Pons (tissue), 1 donor: ENCODE results near the gene NELFB.
"Not testable (repeated sequence)": the region's sequence is repeated elsewhere in the genome, so short reads cannot be mapped to it uniquely, and the experiment has no call there.

Experiments
- DNase-seq: peaks from one replicate; pipeline ENCODE4 v3.0.0-alpha.2; 2016; ENCODE audit warnings: low spot score

NELFB gene

GRCh38 chr9:137247135-137247915, 7.8 kb upstream of the NELFB start:
- no peak for DNase-seq

- DNase-seq = no peak
These were observed 7.3 kb upstream of the NELFB start for GRCh38 chr9:137247916-137248175.

GRCh38 chr9:137250329-137251193, 4.6 kb upstream of the NELFB start:
- DNase-seq = no peak

- DNase-seq = no peak
These were observed 4.0 kb upstream of the NELFB start, which contains the start of gene STPG3 for GRCh38 chr9:137251194-137251461. STPG3 (plus strand) TSS chr9:137251286; CDS start chr9:137251287, 1 bp downstream.

GRCh38 chr9:137251490-137252268, 3.4 kb upstream of the NELFB start:
- no peak for DNase-seq

GRCh38 chr9:137252555-137253506, 2.3 kb upstream of the NELFB start:
- no peak for DNase-seq

GRCh38 chr9:137253717-137254623, 1.2 kb upstream of the NELFB start:
- no peak for DNase-seq

- no peak for DNase-seq
These were observed 454 bp downstream of the NELFB start for GRCh38 chr9:137255448-137256114.

GRCh38 chr9:137256362-137256761, 1.2 kb downstream of the NELFB start:
- no peak for DNase-seq

- no peak for DNase-seq
These were observed 1.7 kb downstream of the NELFB start for GRCh38 chr9:137256856-137257255.

- DNase-seq = not testable (repeated sequence)
These were observed 7.2 kb downstream of the NELFB start for GRCh38 chr9:137262173-137262908.

GRCh38 chr9:137262909-137263285, 7.8 kb downstream of the NELFB start:
- DNase-seq = no peak

- DNase-seq = no peak
These were observed 8.4 kb downstream of the NELFB start for GRCh38 chr9:137263506-137263905.

GRCh38 chr9:137264067-137264466, 8.9 kb downstream of the NELFB start:
- no peak for DNase-seq

- no peak for DNase-seq
These were observed 10.5 kb downstream of the NELFB start for GRCh38 chr9:137265496-137266161.

- no peak for DNase-seq
These were observed 11.0 kb downstream of the NELFB start for GRCh38 chr9:137266162-137266527.

GRCh38 chr9:137266585-137267453, 11.7 kb downstream of the NELFB start:
- no peak for DNase-seq

- DNase-seq = no peak
These were observed 12.8 kb downstream of the NELFB start for GRCh38 chr9:137267933-137268355.
